H1 (cell line): ENCODE data around the gene DPP4. TPM values are rescaled to one million over a fixed set of nuclear protein-coding genes. Genes with fewer than 3 reads are reported as not detected.

Experiments used
- CTCF ChIA-PET: fragments of 300-600 bp; sonication (Branson Sonifier 250); formaldehyde crosslinking; loops from one replicate; lab custom pipeline; 2021; ENCODE audit not compliant: partially characterized antibody; lab: Charles Lee
- POLR2A ChIA-PET: fragments of 300-600 bp; sonication (Branson Sonifier 250); formaldehyde crosslinking; loops from one replicate; lab custom pipeline; 2021; ENCODE audit warnings: inconsistent platforms; ENCODE audit not compliant: partially characterized antibody; lab: Charles Lee
- DNase-seq, 2 experiments: peaks; one replicate each; pipeline versions ENCODE4 v3.0.0 to v3.0.0-alpha.2; 2010 to 2022; ENCODE audit warnings: low spot score in 2 of 2, low read depth in 1 of 2, mixed read lengths in 1 of 2
- FAIRE-seq: peaks from 2 replicates; lab custom pipeline; 2011; peaks lifted over from hg19 to GRCh38; lab: Jason Lieb, UNC
- H2AFZ ChIP-seq: 2 replicates; pipeline ENCODE4 v1.8.1; 2012; ENCODE audit warnings: low read length, inconsistent platforms
- H2AK5ac ChIP-seq: 2 replicates; pipeline ENCODE4 v1.6.1; 2013; ENCODE audit warnings: low read depth, low read length
- H2BK120ac ChIP-seq: replicated peaks from 2 replicates; pipeline ENCODE3; 2013; ENCODE audit warnings: low read depth, low read length, inconsistent platforms
- H2BK12ac ChIP-seq: 2 replicates; pipeline ENCODE4 v1.6.1; 2013; ENCODE audit warnings: low read depth, low read length
- H2BK15ac ChIP-seq: 2 replicates; pipeline ENCODE4 v1.6.1; 2013; ENCODE audit warnings: low read length
- H2BK20ac ChIP-seq: 2 replicates; pipeline ENCODE4 v1.6.1; 2013; ENCODE audit warnings: low read length
- H2BK5ac ChIP-seq: 2 replicates; pipeline ENCODE4 v1.6.1; 2013; ENCODE audit warnings: low read depth, low read length
- H3K14ac ChIP-seq: 2 replicates; pipeline ENCODE4 v1.6.1; 2013; ENCODE audit warnings: inconsistent platforms; ENCODE audit not compliant: insufficient read length
- H3K18ac ChIP-seq: 2 replicates; pipeline ENCODE4 v1.6.1; 2013; ENCODE audit warnings: low read length; ENCODE audit errors: extremely low read depth
- H3K23ac ChIP-seq: 2 replicates; pipeline ENCODE4 v1.6.1; 2013; ENCODE audit warnings: inconsistent platforms; ENCODE audit not compliant: insufficient read length
- H3K23me2 ChIP-seq: 2 replicates; pipeline ENCODE4 v1.6.1; 2013; ENCODE audit warnings: low read depth, low read length
- H3K27ac ChIP-seq: 2 replicates; pipeline ENCODE4 v1.6.1; 2011; ENCODE audit warnings: low read depth, low read length, inconsistent platforms
- H3K27me3 ChIP-seq, 4 experiments: replicated peaks in 1 of 4; 1 replicate in 1 of 4; 2 replicates in 3 of 4; pipeline versions ENCODE4 v1.6.1 to v1.8.1; 2011 to 2013; ENCODE audit warnings: low read length in 3 of 4, mild to moderate bottlenecking in 3 of 4, inconsistent platforms in 2 of 4, mixed read lengths in 2 of 4, moderate library complexity in 1 of 4; ENCODE audit not compliant: control insufficient read depth in 3 of 4, insufficient read depth in 3 of 4; ENCODE audit errors: extremely low read depth in 1 of 4
- H3K36me3 ChIP-seq, 4 experiments: 2 replicates each; pipeline versions ENCODE4 v1.6.1 to v1.8.1; 2011 to 2013; ENCODE audit warnings: mild to moderate bottlenecking in 4 of 4, low read length in 3 of 4, moderate library complexity in 2 of 4, control low read depth in 1 of 4, inconsistent platforms in 1 of 4; ENCODE audit not compliant: insufficient read depth in 4 of 4, control insufficient read depth in 2 of 4
- H3K4ac ChIP-seq: replicated peaks from 2 replicates; pipeline ENCODE3; 2013; ENCODE audit warnings: low read length, low read depth, mixed read lengths, inconsistent platforms; ENCODE audit not compliant: insufficient read length
- H3K4me1 ChIP-seq, 4 experiments: replicated peaks in 1 of 4; 1 replicate in 1 of 4; 2 replicates in 3 of 4; pipeline versions ENCODE4 v1.6.1 to v1.8.1; 2011 to 2013; ENCODE audit warnings: low read length in 3 of 4, inconsistent platforms in 2 of 4, mixed read lengths in 1 of 4; ENCODE audit not compliant: insufficient read depth in 4 of 4, control insufficient read depth in 3 of 4
- H3K4me2 ChIP-seq, 2 experiments: 2 replicates each; pipeline versions ENCODE4 v1.6.1 to v1.8.1; 2011 to 2013; ENCODE audit warnings: low read depth in 2 of 2, low read length in 2 of 2, control low read depth in 1 of 2, inconsistent platforms in 1 of 2, mild to moderate bottlenecking in 1 of 2; ENCODE audit not compliant: insufficient read depth in 1 of 2
- H3K4me3 ChIP-seq, 4 experiments: fragments of 200-600, 300-600 bp in 1 of 4; sonication (generic), shearing (Covaris generic), sonication (Bioruptor Twin) in 1 of 4; 2 replicates each; pipeline versions ENCODE4 v1.5.1 to v1.8.1; 2011 to 2016; ENCODE audit warnings: low read length in 4 of 4, low read depth in 3 of 4, control low read depth in 2 of 4, inconsistent platforms in 2 of 4, mild to moderate bottlenecking in 2 of 4, mixed read lengths in 1 of 4, moderate library complexity in 1 of 4; ENCODE audit not compliant: insufficient read depth in 2 of 4; ENCODE audit errors: extremely low read depth in 1 of 4
- H3K56ac ChIP-seq: replicated peaks from 2 replicates; pipeline ENCODE3; 2013; ENCODE audit warnings: low read depth, mild to moderate bottlenecking, mixed read lengths, low read length, inconsistent platforms; ENCODE audit not compliant: insufficient read length
- H3K79me1 ChIP-seq: 2 replicates; pipeline ENCODE4 v1.6.1; 2013; ENCODE audit warnings: low read depth, low read length, control low read depth
- H3K79me2 ChIP-seq, 2 experiments: 2 replicates each; pipeline versions ENCODE4 v1.6.1 to v1.8.1; 2012 to 2013; ENCODE audit warnings: low read length in 2 of 2, mild to moderate bottlenecking in 2 of 2, inconsistent platforms in 1 of 2; ENCODE audit not compliant: insufficient read depth in 2 of 2, control insufficient read depth in 1 of 2
- H3K9ac ChIP-seq, 4 experiments: replicated peaks in 1 of 4; 1 replicate in 1 of 4; 2 replicates in 3 of 4; pipeline versions ENCODE4 v1.6.1 to v1.8.1; 2011 to 2013; ENCODE audit warnings: low read depth in 3 of 4, low read length in 3 of 4, control low read depth in 2 of 4, mild to moderate bottlenecking in 2 of 4, moderate library complexity in 2 of 4, inconsistent platforms in 1 of 4; ENCODE audit errors: extremely low read depth in 1 of 4
- H3K9me3 ChIP-seq, 2 experiments: 2 replicates each; pipeline versions ENCODE4 v1.6.1 to v1.8.1; 2012 to 2013; ENCODE audit warnings: mild to moderate bottlenecking in 2 of 2, moderate library complexity in 2 of 2, control low read depth in 1 of 2, inconsistent platforms in 1 of 2, low read depth in 1 of 2, low read length in 1 of 2, mixed read lengths in 1 of 2; ENCODE audit not compliant: insufficient read depth in 2 of 2
- H4K20me1 ChIP-seq, 2 experiments: replicated peaks in 1 of 2; 2 replicates each; pipeline versions ENCODE3 to v1.8.1; 2011 to 2013; ENCODE audit warnings: inconsistent platforms in 2 of 2, low read length in 2 of 2, mild to moderate bottlenecking in 1 of 2; ENCODE audit not compliant: insufficient read depth in 2 of 2, control insufficient read depth in 1 of 2
- H4K5ac ChIP-seq: 2 replicates; pipeline ENCODE4 v1.6.1; 2013; ENCODE audit warnings: low read length, low read depth, mixed read lengths, inconsistent platforms; ENCODE audit not compliant: insufficient read length
- H4K8ac ChIP-seq: 2 replicates; pipeline ENCODE4 v1.8.0; 2013; ENCODE audit warnings: mild to moderate bottlenecking, moderate library complexity, low read length, inconsistent platforms; ENCODE audit not compliant: insufficient read depth; ENCODE audit errors: extremely low read depth
- H4K91ac ChIP-seq: replicated peaks from 2 replicates; pipeline ENCODE3; 2013; ENCODE audit warnings: low read length, mixed read lengths, inconsistent platforms; ENCODE audit not compliant: insufficient read length
- EZH2 ChIP-seq: fragments of 200-600 bp; sonication (generic); IDR thresholded peaks from 2 replicates; pipeline ENCODE4 v1.7.1; 2012; ENCODE audit warnings: low read depth, mild to moderate bottlenecking, moderate library complexity, low read length, inconsistent platforms; ENCODE audit not compliant: severe bottlenecking
- WGBS, 2 experiments: shearing (Covaris generic) in 1 of 2; methylation state at CpG; one replicate each; pipeline versions ENCODE4 v1.1.6 to v1.1.7; 2013 to 2015; ENCODE audit warnings: low lambda C conversion rate in 2 of 2, mixed read lengths in 2 of 2, inconsistent platforms in 1 of 2, low coverage in 1 of 2, missing lambda C conversion rate in 1 of 2; ENCODE audit not compliant: insufficient replicate concordance in 2 of 2, insufficient coverage in 1 of 2, insufficient read length in 1 of 2; ENCODE audit errors: extremely low coverage in 1 of 2, missing lambda C conversion rate in 1 of 2; 5-methylcytosine and 5-hydroxymethylcytosine counted together
- polyA plus RNA-seq, 7 experiments: library from polyadenylated mRNA; depleted of rRNA in 3 of 7; stranded (reverse) in 5 of 7; unstranded in 2 of 7; fragments of >200 nt in 5 of 7; fragments of 200-250 nt in 2 of 7; gene quantifications; 1 replicate in 5 of 7; 2 replicates in 1 of 7; 4 replicates in 1 of 7; pipeline versions ENCODE4 v1.2.1 to v1.2.3, GENCODE V29; 2011 to 2013; ENCODE audit warnings: missing spikeins in 2 of 7, mixed read lengths in 2 of 7
- total RNA-seq: library from RNA; stranded (reverse); fragmentation: NEBNext Ultra II Directional; extraction: Animal tissue kit (Norgen Biotek cat#: 25700); gene quantifications from 2 replicates; pipeline ENCODE4 v1.2.1, GENCODE V29; 2021

Gene DPP4
- total and polyA plus RNA-seq, 2 of the 8 experiments (the other 6 are each of a cell fraction or from before 2014, with no cell fraction given), result 1.3 to 3.1 TPM

DNA sequence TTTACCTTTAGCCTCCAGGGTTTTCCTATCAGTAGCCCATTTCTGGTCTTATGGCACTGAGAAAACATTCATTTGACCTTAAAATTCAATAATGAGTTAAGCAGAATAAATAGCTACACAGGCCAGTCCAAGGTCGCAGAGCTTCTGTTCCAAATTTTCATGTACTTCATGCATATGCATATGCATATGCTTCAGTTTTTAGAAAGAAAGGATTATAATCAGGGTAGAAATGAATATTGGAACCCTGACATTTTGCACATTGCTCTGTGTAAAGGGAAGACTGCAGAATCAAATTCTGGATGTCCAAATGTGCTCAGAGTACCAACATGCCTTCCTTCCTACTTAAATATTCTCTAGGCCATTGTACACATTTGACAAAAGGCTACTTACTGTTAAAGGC is 104.9 kb downstream of the DPP4 start:
- Histone ChIP-seq H3K18ac (no peak overlapping the region), H3K23ac (no peak overlapping the region), H3K27ac (no peak overlapping the region), H4K5ac (no peak overlapping the region), H4K20me1 (no peaks in the 10 kb centered on the region), H3K9me3 (no peaks in the 10 kb centered on the region), H3K14ac (no peak overlapping the region), H2BK15ac (no peak overlapping the region), H3K4ac (no peak overlapping the region), H3K23me2 (no peaks in the 10 kb centered on the region), H3K79me2 (no peaks in the 10 kb centered on the region), H3K4me3 (no peak overlapping the region), H2AK5ac (no peak overlapping the region), H3K9ac (no peak overlapping the region), H2BK120ac (no peak overlapping the region), H2BK12ac (no peak overlapping the region), H3K4me1 (peaks cover 0 to 2% (median 0%) of the 10 kb centered on the region in 4 experiments; a peak in 2 of 7 replicates), H3K79me1 (no peaks in the 10 kb centered on the region), H2BK5ac (no peak overlapping the region), H3K27me3 (no peaks in the 10 kb centered on the region), H3K4me2 (no peak overlapping the region), H4K91ac (no peak overlapping the region), H3K56ac (no peak overlapping the region), H4K8ac (no peak overlapping the region), H3K36me3 (no peaks in the 10 kb centered on the region), H2AFZ (no peak overlapping the region), H2BK20ac (no peak overlapping the region)
- 85% methylated on average over 1 of the region's 1 CpG; no CpG with 5 or more reads in 1 of the 2 experiments for WGBS, 2 experiments
- ChIA-PET CTCF (interaction anchor here (1.2 to 2.2 kb wide), 3 partner anchors 9 to 22 kb away, joined by 3 to 6 read pairs (median 3); no protein-coding TSS in a partner anchor), POLR2A (no interaction called here)
- DNase-seq (no peak), FAIRE-seq (no peak)
- no peak for TF ChIP-seq EZH2
